B cell (primary cell): ENCODE measurements around the gene EMILIN3. TPM values are rescaled to one million over a fixed set of nuclear protein-coding genes. Genes with fewer than 3 reads are reported as not detected.

Experiments used
- ATAC-seq: fragments of 200-7000 bp; cut with Tn5 transposase; one replicate; pipeline ENCODE4 v1.10.0; 2021; ENCODE audit warnings: low read depth, mild to moderate bottlenecking, moderate number of reproducible peaks, moderate library complexity
- CTCF ChIA-PET: fragments of 350-600 bp; sonication (Branson Sonifier 250); formaldehyde crosslinking; loops from one replicate; lab custom pipeline; 2021; ENCODE audit warnings: antibody characterized with exemption, inconsistent platforms; lab: Charles Lee
- POLR2A ChIA-PET: fragments of 350-600 bp; sonication (Branson Sonifier 250); formaldehyde crosslinking; loops from one replicate; lab custom pipeline; 2021; ENCODE audit warnings: antibody characterized with exemption; lab: Charles Lee
- DNase-seq: peaks from one replicate; pipeline ENCODE4 v3.0.0; 2013
- H2AFZ ChIP-seq: 2 replicates; pipeline ENCODE4 v1.6.1; 2012; ENCODE audit warnings: mild to moderate bottlenecking, low read depth, low read length; ENCODE audit not compliant: insufficient read depth, poor library complexity, severe bottlenecking
- H3K27ac ChIP-seq, 2 donors: 1 replicate in 1 of 2; 2 replicates in 1 of 2; pipeline ENCODE4 v1.5.1; 2012 to 2013; ENCODE audit warnings: low read length in 2 of 2, mild to moderate bottlenecking in 2 of 2, moderate library complexity in 1 of 2
- H3K27me3 ChIP-seq, 4 experiments: fragments of 200-600 bp in 1 of 4; sonication (generic) in 1 of 4; replicated peaks in 1 of 4; 1 replicate in 2 of 4; 2 replicates in 2 of 4; pipeline versions ENCODE4 v1.6.1 to v1.7.0; 2013 to 2016; ENCODE audit warnings: low read length in 3 of 4, mild to moderate bottlenecking in 2 of 4, mixed read lengths in 1 of 4, moderate library complexity in 1 of 4; ENCODE audit not compliant: insufficient read depth in 4 of 4, control insufficient read depth in 3 of 4; ENCODE audit errors: control extremely low read depth in 1 of 4
- H3K36me3 ChIP-seq, 2 experiments: replicated peaks in 1 of 2; 1 replicate in 1 of 2; 2 replicates in 1 of 2; pipeline versions ENCODE4 v1.6.1 to v1.7.1; 2013; ENCODE audit warnings: low read length in 1 of 2; ENCODE audit not compliant: insufficient read depth in 2 of 2, control insufficient read depth in 1 of 2; ENCODE audit errors: control extremely low read depth in 1 of 2, extremely low read depth in 1 of 2
- H3K4me1 ChIP-seq, 2 donors: fragments of 200-600 bp in 1 of 2; sonication (generic) in 1 of 2; 1 replicate in 1 of 2; 2 replicates in 1 of 2; pipeline versions ENCODE4 v1.5.1 to v1.6.1; 2013 to 2017; ENCODE audit warnings: low read length in 2 of 2; ENCODE audit not compliant: control insufficient read depth in 2 of 2, insufficient read depth in 2 of 2
- H3K4me2 ChIP-seq: replicated peaks from 2 replicates; pipeline ENCODE3; 2012; ENCODE audit warnings: mild to moderate bottlenecking, low read depth, low read length; ENCODE audit not compliant: poor library complexity, severe bottlenecking
- H3K4me3 ChIP-seq, 5 experiments: fragments of 200-600 bp in 1 of 5; sonication (generic) in 1 of 5; 1 replicate in 3 of 5; 2 replicates in 2 of 5; pipeline versions ENCODE4 v1.5.1 to v1.7.0; 2011 to 2016; ENCODE audit warnings: low read length in 4 of 5, mild to moderate bottlenecking in 4 of 5, low read depth in 2 of 5, control low read depth in 1 of 5, moderate library complexity in 1 of 5; ENCODE audit not compliant: insufficient read depth in 1 of 5; ENCODE audit errors: control extremely low read depth in 1 of 5, extremely low read depth in 1 of 5
- H3K79me2 ChIP-seq: fragments of 200-600 bp; sonication (generic); one replicate; pipeline ENCODE4 v1.6.0; 2016; ENCODE audit warnings: low read length; ENCODE audit not compliant: control insufficient read depth, insufficient read depth
- H3K9ac ChIP-seq: fragments of 200-600 bp; sonication (generic); 2 replicates; pipeline ENCODE4 v1.6.1; 2017; ENCODE audit warnings: mild to moderate bottlenecking, low read length, moderate library complexity
- H3K9me3 ChIP-seq, 3 donors: one replicate each; pipeline versions ENCODE4 v1.6.1 to v1.7.1; 2013; ENCODE audit warnings: low read length in 2 of 3; ENCODE audit not compliant: control insufficient read depth in 2 of 3, insufficient read depth in 1 of 3; ENCODE audit errors: control extremely low read depth in 1 of 3
- H4K20me1 ChIP-seq: 2 replicates; pipeline ENCODE4 v1.6.0; 2012; ENCODE audit warnings: mild to moderate bottlenecking, low read length; ENCODE audit not compliant: insufficient read depth, control insufficient read depth, poor library complexity, severe bottlenecking
- H3K27ac Mint-ChIP-seq: one replicate; pipeline ENCODE4 v1.8.0; 2021; ENCODE audit warnings: mixed read lengths
- H3K27me3 Mint-ChIP-seq: one replicate; pipeline ENCODE4 v1.8.0; 2021; ENCODE audit warnings: mixed read lengths
- H3K4me1 Mint-ChIP-seq: one replicate; pipeline ENCODE4 v1.8.0; 2021; ENCODE audit warnings: mixed read lengths
- H3K4me3 Mint-ChIP-seq: one replicate; pipeline ENCODE4 v1.8.0; 2021; ENCODE audit warnings: mixed read lengths
- H3K9me3 Mint-ChIP-seq: one replicate; pipeline ENCODE4 v1.8.0; 2022; ENCODE audit warnings: mixed read lengths; ENCODE audit not compliant: insufficient read depth
- EZH2 ChIP-seq: IDR thresholded peaks from 2 replicates; pipeline ENCODE4 v1.6.1; 2012; ENCODE audit warnings: borderline replicate concordance, low read depth, mild to moderate bottlenecking, moderate library complexity, low read length; ENCODE audit not compliant: insufficient read depth, poor library complexity, severe bottlenecking
- WGBS: methylation state at CpG from one replicate; pipeline ENCODE4 v1.1.5; 2013; ENCODE audit warnings: missing lambda C conversion rate; ENCODE audit not compliant: insufficient coverage; 5-methylcytosine and 5-hydroxymethylcytosine counted together
- intact Hi-C: fragments of 100-400 bp; cut with micrococcal nuclease; formaldehyde crosslinking; loops from one replicate; pipeline ENCODE4 v1.10.0; 2022
- polyA plus RNA-seq: library from polyadenylated mRNA; depleted of rRNA; stranded (reverse); fragments of >200 nt; gene quantifications from 2 replicates; pipeline ENCODE4 v1.2.3, GENCODE V29; 2012
- total RNA-seq, 2 donors: library from RNA; stranded (reverse); fragments of 120-200 nt in 1 of 2; gene quantifications; 1 replicate in 1 of 2; 2 replicates in 1 of 2; pipeline versions ENCODE4 v1.2.3 to v1.2.4, GENCODE V29; 2013 to 2022
- TF ChIP-seq, protein P1 (sequence below): fragments of 200-600 bp; IDR thresholded peaks from one replicate; pipeline ENCODE4 v1.8.0; 2022; ENCODE audit warnings: antibody characterized with exemption, mild to moderate bottlenecking

EMILIN3 gene
- total and polyA plus RNA-seq, 2 donors (not counting 1 experiment from before 2014, with no cell fraction given), result not detected

- Histone ChIP-seq H4K20me1 (no peaks in the 10 kb centered on the region), H3K27ac (no peak overlapping the region), H3K4me1 (peaks cover 12 to 15% of the 10 kb centered on the region in 2 donors), H3K79me2 (no peaks in the 10 kb centered on the region), H3K9me3 (no peaks in the 10 kb centered on the region), H2AFZ (peak overlapping the region; percentile 37), H3K9ac (peak overlapping the region; percentile 37), H3K27me3 (peaks cover 0 to 20% (median 6%) of the 10 kb centered on the region in 4 experiments), H3K36me3 (no peaks in the 10 kb centered on the region), H3K4me2 (peak overlapping the region; percentile 68), H3K4me3 (peak overlapping the region in 4 of 5 experiments; percentile 17 to 45 (median 39))
- Mint-ChIP-seq H3K27me3 (peaks cover 15% of the 10 kb centered on the region), H3K4me1 (peaks cover 12% of the 10 kb centered on the region), H3K4me3 (peak overlapping the region; percentile 84), H3K27ac (no peak overlapping the region), H3K9me3 (no peaks in the 10 kb centered on the region)
- 6% methylated on average over 24 of the region's 25 CpGs for WGBS
- TF ChIP-seq, protein P1, sequence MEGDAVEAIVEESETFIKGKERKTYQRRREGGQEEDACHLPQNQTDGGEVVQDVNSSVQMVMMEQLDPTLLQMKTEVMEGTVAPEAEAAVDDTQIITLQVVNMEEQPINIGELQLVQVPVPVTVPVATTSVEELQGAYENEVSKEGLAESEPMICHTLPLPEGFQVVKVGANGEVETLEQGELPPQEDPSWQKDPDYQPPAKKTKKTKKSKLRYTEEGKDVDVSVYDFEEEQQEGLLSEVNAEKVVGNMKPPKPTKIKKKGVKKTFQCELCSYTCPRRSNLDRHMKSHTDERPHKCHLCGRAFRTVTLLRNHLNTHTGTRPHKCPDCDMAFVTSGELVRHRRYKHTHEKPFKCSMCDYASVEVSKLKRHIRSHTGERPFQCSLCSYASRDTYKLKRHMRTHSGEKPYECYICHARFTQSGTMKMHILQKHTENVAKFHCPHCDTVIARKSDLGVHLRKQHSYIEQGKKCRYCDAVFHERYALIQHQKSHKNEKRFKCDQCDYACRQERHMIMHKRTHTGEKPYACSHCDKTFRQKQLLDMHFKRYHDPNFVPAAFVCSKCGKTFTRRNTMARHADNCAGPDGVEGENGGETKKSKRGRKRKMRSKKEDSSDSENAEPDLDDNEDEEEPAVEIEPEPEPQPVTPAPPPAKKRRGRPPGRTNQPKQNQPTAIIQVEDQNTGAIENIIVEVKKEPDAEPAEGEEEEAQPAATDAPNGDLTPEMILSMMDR, result peak; percentile 100
- no peak for TF ChIP-seq EZH2
- CTCF ChIA-PET, result interaction anchor here (0.6 to 9.6 kb wide), 39 partner anchors 10 to 374 kb away, joined by 3 to 196 read pairs (median 5); partner anchors contain the start of genes PLCG1 and ZHX3
- ATAC-seq, result peak; percentile 93
- POLR2A ChIA-PET, result interaction anchor here (1.0 to 1.2 kb wide), 3 partner anchors 10 to 205 kb away, joined by 3 to 4 read pairs (median 3); no protein-coding TSS in a partner anchor
- intact Hi-C loops, result loop anchor here (1.0 kb wide), 5 partner anchors 23 to 372 kb away; partner anchors contain the start of gene ZHX3
- peak; percentile 86 for DNase-seq
Measured at GRCh38 chr20:41339957-41340326, 26.7 kb downstream of the EMILIN3 start.

GRCh38 chr20:41336711-41337492 is 29.7 kb downstream of the EMILIN3 start:
- ChIA-PET CTCF (interaction anchor here (0.7 to 9.6 kb wide), 10 partner anchors 66 to 371 kb away, joined by 3 to 196 read pairs (median 6); partner anchors contain the start of gene PLCG1), POLR2A (no interaction called here)
- Mint-ChIP-seq H3K27ac (no peak overlapping the region), H3K27me3 (peaks cover 19% of the 10 kb centered on the region), H3K4me3 (no peak overlapping the region), H3K4me1 (peaks cover 12% of the 10 kb centered on the region), H3K9me3 (no peaks in the 10 kb centered on the region)
- H3K9me3 ChIP-seq, result no peaks in the 10 kb centered on the region
- H3K4me3 ChIP-seq, result no peak overlapping the region
- 88% methylated on average over 4 of the region's 4 CpGs for WGBS
- intact Hi-C loops, result no loop called here
- peaks cover 0 to 25% (median 6%) of the 10 kb centered on the region in 4 experiments for H3K27me3 ChIP-seq
- H3K79me2 ChIP-seq, result no peaks in the 10 kb centered on the region
- H3K4me1 ChIP-seq, result peaks cover 12 to 15% of the 10 kb centered on the region in 2 donors
- no peak overlapping the region for H3K9ac ChIP-seq
- no peaks in the 10 kb centered on the region for H4K20me1 ChIP-seq
- no peak overlapping the region for H2AFZ ChIP-seq
- no peak for ATAC-seq
- DNase-seq, result no peak
- H3K27ac ChIP-seq, result no peak overlapping the region
- H3K36me3 ChIP-seq, result no peaks in the 10 kb centered on the region
- no peak overlapping the region for H3K4me2 ChIP-seq
- TF ChIP-seq, protein P1, result no peak
- no peak for TF ChIP-seq EZH2
